HTERT RPE-1 (cell line): ENCODE results near the gene GTF2E1.

Source experiments
- in situ Hi-C: fragments of 300-500 bp; cut with MboI; formaldehyde crosslinking; loops from 4 replicates; pipeline ENCODE4 v1.14.3; 2020; ENCODE audit warnings: low sequenced_read_pairs

The GTF2E1 gene

DNA sequence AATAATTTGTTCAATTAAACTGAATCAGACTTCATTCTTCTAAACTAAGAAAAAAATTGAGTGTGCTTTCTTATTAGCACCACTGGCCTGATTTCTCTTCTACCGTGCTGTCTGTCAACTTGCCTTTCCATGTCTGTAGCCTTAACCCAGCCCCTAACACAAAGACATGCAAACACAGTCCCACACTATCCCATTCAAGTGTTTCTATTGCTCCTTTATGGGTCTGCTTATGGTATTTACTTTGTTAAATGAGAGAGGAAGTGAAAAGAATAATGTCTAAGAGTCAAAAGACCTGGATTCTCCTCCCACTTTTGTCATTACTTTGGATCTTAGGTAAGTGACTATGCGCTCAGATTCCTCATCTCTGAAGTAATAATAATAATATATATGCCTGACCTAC, 55.3 kb downstream of the GTF2E1 start:
- in situ Hi-C loops: no loop called here

DNA sequence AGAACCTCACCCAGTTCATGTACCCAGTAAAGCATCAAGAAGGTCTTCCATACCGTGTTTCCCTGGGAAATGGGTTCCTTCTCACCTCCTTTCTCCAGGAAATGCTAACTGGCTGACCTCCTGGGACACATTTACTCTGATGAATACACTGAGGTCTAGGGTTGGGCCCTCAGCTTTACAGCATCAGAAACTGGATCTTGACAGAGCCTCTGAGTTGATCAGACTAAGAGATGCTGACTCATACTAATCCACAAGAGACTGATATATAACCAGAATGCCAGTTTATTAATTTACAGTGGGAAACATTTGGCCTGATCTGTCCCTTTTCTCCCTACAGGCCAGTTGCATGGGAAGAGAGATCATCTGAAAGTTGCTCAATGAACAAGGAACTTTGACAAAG, 55.8 kb downstream of the GTF2E1 start:
- in situ Hi-C loops: no loop called here

DNA sequence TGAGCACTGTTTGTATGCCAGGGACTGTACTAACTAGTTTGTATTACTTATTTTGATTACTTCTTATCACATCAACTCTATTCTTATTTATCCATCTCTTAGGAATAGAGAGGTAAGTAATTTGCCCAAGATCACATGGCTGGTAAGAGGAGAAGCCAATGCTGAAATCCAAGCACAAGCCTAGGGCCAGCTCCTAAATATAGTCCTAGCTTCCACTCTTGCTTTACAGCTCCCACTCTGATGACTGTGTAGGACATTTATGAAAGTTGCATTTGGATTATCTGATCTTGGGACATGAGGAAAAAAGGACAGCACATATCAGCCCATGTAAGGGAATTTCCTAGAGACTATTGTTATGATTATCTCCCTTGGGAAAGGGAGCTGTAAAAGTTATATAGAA, 58.1 kb downstream of the GTF2E1 start:
- in situ Hi-C loops: no loop called here

DNA sequence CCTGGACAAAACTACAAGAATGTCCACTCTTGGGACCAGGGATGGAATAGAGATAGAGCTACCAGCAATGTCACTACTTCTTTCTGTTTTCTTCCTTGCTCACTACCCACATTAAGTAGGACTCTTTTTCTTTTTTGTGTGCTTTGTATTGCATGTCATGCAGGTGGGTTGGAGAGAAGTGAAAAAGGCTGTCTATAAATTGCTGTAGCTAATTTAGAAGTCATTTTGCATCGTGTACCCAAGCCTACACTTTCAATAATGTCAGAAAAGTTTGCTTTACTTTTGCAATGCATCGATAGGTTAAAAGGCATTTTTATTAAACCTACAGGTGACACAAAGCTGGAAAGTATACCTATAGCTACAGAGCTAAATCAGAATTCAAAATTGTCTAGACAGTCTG, 58.9 kb downstream of the GTF2E1 start:
- in situ Hi-C loops: no loop called here

- in situ Hi-C loops: no loop called here
Measured at GRCh38 chr3:120802916-120803315, 60.4 kb downstream of the GTF2E1 start.

DNA sequence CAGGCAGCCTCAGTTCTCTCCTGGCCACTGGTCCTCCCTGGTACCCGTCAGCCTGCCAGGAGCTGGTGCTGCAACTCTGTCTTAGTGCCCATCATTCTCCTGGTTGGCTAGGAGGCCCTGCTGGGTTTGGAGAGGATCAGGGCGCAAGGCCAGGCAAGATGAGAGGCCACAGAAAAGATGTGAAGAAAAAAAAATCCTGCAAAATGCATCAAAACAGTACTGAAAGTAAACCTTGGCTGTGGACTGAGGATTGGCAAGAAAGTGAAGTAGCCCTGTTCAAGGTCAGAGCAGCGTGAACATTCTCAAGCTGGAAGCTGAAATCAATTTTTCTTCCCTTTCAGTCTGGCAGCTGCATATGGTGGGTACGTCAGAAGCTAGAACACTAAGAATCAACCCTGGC, 74.2 kb downstream of the GTF2E1 start:
- in situ Hi-C loops: no loop called here

DNA sequence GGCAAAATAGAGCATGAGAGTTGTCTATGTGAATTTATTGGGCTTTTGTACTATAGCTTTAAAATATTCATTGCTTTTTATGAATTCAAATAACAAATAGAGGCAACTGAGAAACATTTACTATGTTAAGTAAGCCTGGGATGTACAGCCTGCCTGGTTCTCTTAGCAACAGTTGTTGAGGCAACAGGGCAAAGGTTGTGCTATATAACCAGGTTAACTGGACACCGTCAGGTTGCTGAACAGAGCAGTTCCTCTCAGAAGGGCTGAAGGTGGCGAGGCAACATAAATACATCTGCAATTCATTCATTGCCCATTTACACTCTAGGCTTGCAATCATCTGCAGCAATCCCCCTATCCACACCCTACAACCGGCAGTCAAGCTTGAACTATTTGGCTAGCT, 78.2 kb downstream of the GTF2E1 start:
- in situ Hi-C loops: no loop called here

- in situ Hi-C loops: no loop called here
Measured at GRCh38 chr3:120821426-120821825, 78.9 kb downstream of the GTF2E1 start.

GRCh38 chr3:120823156-120823555, 80.6 kb downstream of the GTF2E1 start:
- in situ Hi-C loops: no loop called here

GRCh38 chr3:120824613-120825012, 82.1 kb downstream of the GTF2E1 start:
- in situ Hi-C loops: no loop called here

DNA sequence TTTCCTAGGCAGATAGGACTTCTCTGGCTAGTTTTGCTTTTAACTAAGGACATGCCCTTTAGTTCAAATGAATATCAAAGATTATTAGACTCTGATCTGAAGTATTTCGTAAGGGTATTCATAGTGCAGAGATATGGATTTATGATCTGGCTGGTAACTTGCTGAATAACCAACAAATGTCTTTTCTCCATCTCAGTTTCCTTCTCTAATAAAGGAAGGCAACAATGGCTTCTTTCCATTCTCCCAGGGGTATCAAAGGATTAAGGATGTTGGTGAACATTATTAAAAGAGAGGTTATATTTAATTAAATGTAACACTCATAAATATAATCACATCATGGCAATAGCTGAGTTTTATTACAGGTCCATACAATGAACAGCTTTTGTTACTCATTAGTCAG, 86.3 kb downstream of the GTF2E1 start:
- in situ Hi-C loops: no loop called here

DNA sequence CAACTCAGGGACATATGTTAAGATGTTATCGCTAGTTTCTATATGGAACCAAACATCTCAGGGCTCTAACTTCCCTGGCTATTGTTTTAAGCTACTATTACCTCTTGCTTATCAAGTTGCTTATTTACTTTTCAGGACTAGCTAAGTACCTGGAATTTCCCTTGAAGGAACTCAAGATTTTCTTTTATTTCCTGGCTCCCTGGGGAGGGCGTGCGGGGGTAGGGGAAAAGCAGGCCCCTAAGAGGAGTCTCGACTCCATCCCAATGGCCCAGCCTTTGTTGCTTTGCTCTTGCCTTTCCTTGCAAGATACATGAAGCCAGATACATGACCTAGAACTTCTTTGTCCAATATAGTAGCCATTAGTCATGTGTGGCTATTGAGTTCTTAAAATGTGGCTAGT, 88.5 kb downstream of the GTF2E1 start:
- in situ Hi-C loops: no loop called here
